ENCODE measurements around the gene PLEKHA1. TPM values are rescaled to one million over a fixed set of nuclear protein-coding genes. Genes with fewer than 3 reads are reported as not detected.

Gene PLEKHA1
- polyA plus RNA-seq, 1 of the 3 experiments (the other 2 are of a cell fraction), result 8.4 TPM

GRCh38 chr10:122446668-122447423, 72.3 kb downstream of the PLEKHA1 start (continued):
- no peak for TF ChIP-seq TEAD4 (IDR thresholded peaks at IDR 0.05; ENCODE audit: borderline replicate concordance, insufficient read depth)
- no peak for TF ChIP-seq GATA2 (CRISPR knock-in tag; IDR thresholded peaks at IDR 0.05)
- no peak for TF ChIP-seq POLR2AphosphoS5 (IDR thresholded peaks at IDR 0.05; ENCODE audit: low read depth, low read length)
- TF ChIP-seq USF1 (IDR thresholded peaks at IDR 0.05; ENCODE audit: borderline replicate concordance, low read depth), result no peak
- TF ChIP-seq ELF1 (IDR thresholded peaks at IDR 0.05), result no peak
- no peak for TF ChIP-seq NFIC (IDR thresholded peaks at IDR 0.05; ENCODE audit: borderline replicate concordance)
- TF ChIP-seq PBX3 (IDR thresholded peaks at IDR 0.05), result no peak

- Histone ChIP-seq H3F3A (replicated peaks; ENCODE audit: insufficient read depth) (peaks cover 7% of the 10 kb centered on the region), H3K9ac (no peak overlapping the region), H2AFZ (ENCODE audit: low read depth) (no peak overlapping the region), H3K4me2 (no peak overlapping the region), H3K27me3 (ENCODE audit: insufficient read depth) (no peaks in the 10 kb centered on the region), H3K4me1 (ENCODE audit: control insufficient read depth in 1 of 2, insufficient read depth in 2 of 2, low read depth in 1 of 2, low read length in 1 of 2) (no peaks in the 10 kb centered on the region; a peak in 1 of 4 replicates), H3K9me3 (peaks cover 7% of the 10 kb centered on the region; the same call in 1 of the 2 replicates), H4K20me1 (ENCODE audit: insufficient read depth) (no peaks in the 10 kb centered on the region), H3K36me3 (replicated peaks in 1 of 2; ENCODE audit: control insufficient read depth in 1 of 2, insufficient read depth in 2 of 2, low read length in 1 of 2) (no peaks in the 10 kb centered on the region), H3K4me3 (ENCODE audit: low read depth in 2 of 2, low read length in 1 of 2) (no peak overlapping the region), H3K9me2 (no peaks in the 10 kb centered on the region), H3K79me2 (ENCODE audit: insufficient read depth) (no peaks in the 10 kb centered on the region), H3K27ac (ENCODE audit: low read depth in 2 of 2, low read length in 1 of 2) (no peak overlapping the region)
- no peak for TF ChIP-seq TCF12 (IDR thresholded peaks at IDR 0.05)
- no peak for TF ChIP-seq ELF1 (IDR thresholded peaks at IDR 0.05)
- no peak for TF ChIP-seq FOXJ3 (CRISPR knock-in tag; IDR thresholded peaks at IDR 0.05)
- TF ChIP-seq REST (IDR thresholded peaks at IDR 0.05; ENCODE audit: low read depth, low read length), result no peak
- TF ChIP-seq ZBTB33 (IDR thresholded peaks at IDR 0.05; ENCODE audit: borderline replicate concordance, low read depth), result no peak
- TF ChIP-seq TEAD4 (IDR thresholded peaks at IDR 0.05; ENCODE audit: borderline replicate concordance, insufficient read depth), result no peak
- no peak for TF ChIP-seq RFX5 (IDR thresholded peaks at IDR 0.05; ENCODE audit: low read length)
- TF ChIP-seq POLR2AphosphoS5 (IDR thresholded peaks at IDR 0.05; ENCODE audit: low read depth, low read length), result no peak
- TF ChIP-seq NFIC (IDR thresholded peaks at IDR 0.05; ENCODE audit: borderline replicate concordance), result no peak
- no peak for TF ChIP-seq RXRA (IDR thresholded peaks at IDR 0.05; ENCODE audit: borderline replicate concordance, low read depth)
- no peak for TF ChIP-seq GABPA (IDR thresholded peaks at IDR 0.05; ENCODE audit: low read depth)
- no peak for TF ChIP-seq EZH2phosphoT487 (IDR thresholded peaks at IDR 0.05; ENCODE audit: borderline replicate concordance, low read depth)
- no peak for TF ChIP-seq CTCF (IDR thresholded peaks at IDR 0.05)
- no peak for TF ChIP-seq GATA2 (CRISPR knock-in tag; IDR thresholded peaks at IDR 0.05)
- no peak for TF ChIP-seq JUND (IDR thresholded peaks at IDR 0.05)
- TF ChIP-seq CHD2 (IDR thresholded peaks at IDR 0.05; ENCODE audit: low read length, partially characterized antibody), result no peak
- POLR2A ChIA-PET, result no interaction called here
- DNase-seq, result no peak
- 97% methylated on average over 3 of the region's 3 CpGs for WGBS (ENCODE audit: low lambda C conversion rate)
- CTCF ChIA-PET, result no interaction called here
Measured at GRCh38 chr10:122448600-122448999, 74.1 kb downstream of the PLEKHA1 start.
